C4-2B (cell line): Measurements from ENCODE around the gene NFIB.

Experiments used
- CTCF ChIP-seq: fragments of 450-650 bp; conservative IDR thresholded peaks from 2 replicates; pipeline ENCODE4 v1.5.1; 2017; ENCODE audit warnings: mild to moderate bottlenecking
- ZFX ChIP-seq: fragments of 450-650 bp; IDR thresholded peaks from 2 replicates; pipeline ENCODE4 v1.6.1; 2017

DNA sequence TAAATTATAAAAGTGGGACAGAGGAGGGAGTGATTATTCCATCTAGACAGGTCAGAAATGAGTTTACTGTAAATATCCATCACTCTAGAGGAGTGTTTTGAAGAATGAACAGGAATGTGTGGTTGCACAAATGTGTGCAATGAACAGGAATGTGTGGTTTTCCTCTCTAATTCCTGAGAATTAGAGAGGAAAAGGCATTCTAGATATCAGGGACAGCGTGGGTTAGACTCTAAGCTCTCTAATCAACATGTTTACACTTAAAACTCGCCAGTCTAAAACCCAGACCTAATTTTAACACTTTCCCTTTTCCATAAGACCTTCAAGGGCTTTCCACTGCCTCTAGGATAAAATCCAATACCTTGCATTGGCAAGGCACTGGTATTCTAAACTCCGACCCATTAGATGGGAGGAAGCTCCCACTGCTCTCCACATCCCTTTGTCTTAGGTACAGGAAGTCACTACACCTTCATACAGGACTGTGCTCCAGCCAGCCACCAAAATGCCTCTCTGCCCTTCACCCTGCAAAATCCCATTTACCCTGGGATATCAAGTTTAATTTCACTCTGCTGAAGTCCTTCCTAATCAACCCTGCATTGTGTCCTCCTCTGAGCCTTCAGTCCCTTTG is 67.9 kb downstream of the NFIB start:
- TF ChIP-seq CTCF, result no peak
- TF ChIP-seq ZFX, result no peak
